Neural cell (in vitro differentiated cells): ENCODE results near the gene PLEKHM3. TPM values are rescaled to one million over a fixed set of nuclear protein-coding genes. Genes with fewer than 3 reads are reported as not detected.

Source experiments
- H2AFZ ChIP-seq: fragments of 200-600, 300-800 bp; sonication (generic), shearing (Covaris generic); 2 replicates; pipeline ENCODE4 v1.6.0; 2014; ENCODE audit warnings: low read depth, mild to moderate bottlenecking, antibody characterized with exemption, low read length, moderate library complexity
- H3F3A ChIP-seq: fragments of 200-600 bp; shearing (Covaris generic); 2 replicates; pipeline ENCODE4 v1.6.1; 2016; ENCODE audit warnings: mild to moderate bottlenecking, moderate library complexity, mixed read lengths, antibody characterized with exemption, low read length; ENCODE audit not compliant: insufficient read depth, poor library complexity, severe bottlenecking
- H3K27ac ChIP-seq: fragments of 200-600, 300-800 bp; sonication (generic), shearing (Covaris generic); 2 replicates; pipeline ENCODE4 v1.5.1; 2014; ENCODE audit warnings: mild to moderate bottlenecking, low read length, moderate library complexity
- H3K27me3 ChIP-seq: fragments of 300-800, 200-600 bp; sonication (generic), shearing (Covaris generic); 2 replicates; pipeline ENCODE4 v1.6.0; 2014; ENCODE audit warnings: mild to moderate bottlenecking, low read depth, low read length, moderate library complexity; ENCODE audit not compliant: insufficient read depth
- H3K36me3 ChIP-seq: fragments of 300-800, 200-600 bp; sonication (generic), shearing (Covaris generic); 2 replicates; pipeline ENCODE4 v1.5.1; 2014; ENCODE audit warnings: mild to moderate bottlenecking, antibody characterized with exemption, low read length, moderate library complexity; ENCODE audit not compliant: insufficient read depth
- H3K4me2 ChIP-seq: fragments of 300-800, 200-600 bp; sonication (generic), shearing (Covaris generic); 2 replicates; pipeline ENCODE4 v1.6.0; 2014; ENCODE audit warnings: mild to moderate bottlenecking, low read length
- H3K4me3 ChIP-seq: fragments of 300-800, 200-600 bp; sonication (generic), shearing (Covaris generic); 2 replicates; pipeline ENCODE4 v1.5.1; 2014; ENCODE audit warnings: mild to moderate bottlenecking, low read length, moderate library complexity
- H3K79me2 ChIP-seq: fragments of 200-600 bp; shearing (Covaris generic); replicated peaks from 2 replicates; pipeline ENCODE4 v1.6.0; 2014; ENCODE audit warnings: mild to moderate bottlenecking, low read length, moderate library complexity; ENCODE audit not compliant: insufficient read depth
- H3K9ac ChIP-seq: fragments of 300-800, 200-600 bp; sonication (generic), shearing (Covaris generic); 2 replicates; pipeline ENCODE4 v1.6.1; 2016; ENCODE audit warnings: mild to moderate bottlenecking, low read length, mixed read lengths
- H3K9me2 ChIP-seq: fragments of 200-600 bp; shearing (Covaris generic); 2 replicates; pipeline ENCODE4 v1.6.1; 2016; ENCODE audit warnings: mild to moderate bottlenecking, low read length, mixed read lengths; ENCODE audit not compliant: insufficient read depth
- H3K9me3 ChIP-seq: fragments of 200-600, 300-800 bp; sonication (generic), shearing (Covaris generic); 2 replicates; pipeline ENCODE4 v1.6.1; 2016; ENCODE audit warnings: mild to moderate bottlenecking, mixed run types, low read length, moderate library complexity, mixed read lengths
- H4K20me1 ChIP-seq: fragments of 200-600 bp; shearing (Covaris generic); 2 replicates; pipeline ENCODE4 v1.6.1; 2016; ENCODE audit warnings: mild to moderate bottlenecking, mixed run types; ENCODE audit not compliant: insufficient read depth
- EP300 ChIP-seq: fragments of 450-650 bp; conservative IDR thresholded peaks from 2 replicates; pipeline ENCODE4 v1.6.1; 2014; ENCODE audit warnings: antibody characterized with exemption, mild to moderate bottlenecking, moderate library complexity; ENCODE audit not compliant: poor library complexity, severe bottlenecking
- EZH2 ChIP-seq: fragments of 200-600, 300-800 bp; shearing (Covaris generic), sonication (generic); IDR thresholded peaks from 2 replicates; pipeline ENCODE4 v1.6.1; 2014; ENCODE audit warnings: antibody characterized with exemption, low read length, borderline replicate concordance, mild to moderate bottlenecking; ENCODE audit not compliant: insufficient read depth, poor library complexity, severe bottlenecking
- MXI1 ChIP-seq: fragments of 450-650 bp; conservative IDR thresholded peaks from 2 replicates; pipeline ENCODE4 v1.6.1; 2014; ENCODE audit warnings: antibody characterized with exemption, mild to moderate bottlenecking; ENCODE audit not compliant: poor library complexity, severe bottlenecking
- POLR2AphosphoS5 ChIP-seq: IDR thresholded peaks from 2 replicates; pipeline ENCODE4 v1.6.1; 2012
- RAD21 ChIP-seq: fragments of 450-650 bp; conservative IDR thresholded peaks from 2 replicates; pipeline ENCODE4 v1.6.1; 2014; ENCODE audit warnings: antibody characterized with exemption, mild to moderate bottlenecking, moderate library complexity
- SMC3 ChIP-seq: fragments of 450-650 bp; conservative IDR thresholded peaks from 2 replicates; pipeline ENCODE4 v1.6.1; 2014; ENCODE audit warnings: antibody characterized with exemption, mild to moderate bottlenecking, moderate library complexity; ENCODE audit not compliant: poor library complexity
- TAF1 ChIP-seq: IDR thresholded peaks from 2 replicates; pipeline ENCODE4 v1.6.1; 2012; ENCODE audit warnings: low read depth
- polyA plus RNA-seq: library from polyadenylated mRNA; depleted of rRNA; stranded (reverse); fragments of >200 nt; gene quantifications from 2 replicates; pipeline ENCODE4 v1.2.3, GENCODE V29; 2014
- TF ChIP-seq, protein P1 (sequence below): IDR thresholded peaks from 2 replicates; pipeline ENCODE4 v1.6.1; 2012; ENCODE audit warnings: borderline replicate concordance
- TF ChIP-seq, protein P2 (sequence below): fragments of 450-650 bp; IDR thresholded peaks from 2 replicates; pipeline ENCODE4 v1.5.1; 2014; ENCODE audit warnings: antibody characterized with exemption, mild to moderate bottlenecking, moderate library complexity; ENCODE audit not compliant: poor library complexity, severe bottlenecking

PLEKHM3 gene
- polyA plus RNA-seq, 1 donor from 2014 or later = 13.4 TPM

DNA sequence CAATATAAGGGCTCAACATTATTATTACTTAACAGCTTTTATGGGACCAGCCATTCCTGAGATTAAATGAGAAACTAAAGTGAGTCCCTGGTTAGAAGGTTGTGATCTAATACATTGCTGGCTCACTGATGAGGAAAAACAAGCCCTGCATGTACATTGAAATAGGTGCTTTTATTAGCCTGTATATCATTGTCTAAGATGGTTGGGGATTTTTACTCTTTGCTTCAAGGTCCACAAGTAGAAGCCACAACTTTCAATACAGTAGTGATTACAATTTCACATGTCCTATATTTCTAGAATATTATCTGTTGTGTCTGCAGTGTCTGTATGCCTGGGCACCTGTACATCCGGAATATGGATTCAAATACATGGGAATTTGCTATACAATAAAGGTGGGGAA, 151.5 kb downstream of the PLEKHM3 start:
- H3K9me2 ChIP-seq = no peaks in the 10 kb centered on the region
- no peak overlapping the region for H3K9ac ChIP-seq
- no peaks in the 10 kb centered on the region for H3K27me3 ChIP-seq
- no peak overlapping the region for H3K4me3 ChIP-seq
- no peaks in the 10 kb centered on the region for H3K36me3 ChIP-seq
- no peak overlapping the region for H2AFZ ChIP-seq
- no peak overlapping the region for H3K27ac ChIP-seq
- no peak overlapping the region for H3K4me2 ChIP-seq
- TF ChIP-seq SMC3 (no peak), EZH2 (no peak), POLR2AphosphoS5 (no peak), RAD21 (no peak), EP300 (no peak), MXI1 (no peak), TAF1 (no peak)
- TF ChIP-seq, protein P1, sequence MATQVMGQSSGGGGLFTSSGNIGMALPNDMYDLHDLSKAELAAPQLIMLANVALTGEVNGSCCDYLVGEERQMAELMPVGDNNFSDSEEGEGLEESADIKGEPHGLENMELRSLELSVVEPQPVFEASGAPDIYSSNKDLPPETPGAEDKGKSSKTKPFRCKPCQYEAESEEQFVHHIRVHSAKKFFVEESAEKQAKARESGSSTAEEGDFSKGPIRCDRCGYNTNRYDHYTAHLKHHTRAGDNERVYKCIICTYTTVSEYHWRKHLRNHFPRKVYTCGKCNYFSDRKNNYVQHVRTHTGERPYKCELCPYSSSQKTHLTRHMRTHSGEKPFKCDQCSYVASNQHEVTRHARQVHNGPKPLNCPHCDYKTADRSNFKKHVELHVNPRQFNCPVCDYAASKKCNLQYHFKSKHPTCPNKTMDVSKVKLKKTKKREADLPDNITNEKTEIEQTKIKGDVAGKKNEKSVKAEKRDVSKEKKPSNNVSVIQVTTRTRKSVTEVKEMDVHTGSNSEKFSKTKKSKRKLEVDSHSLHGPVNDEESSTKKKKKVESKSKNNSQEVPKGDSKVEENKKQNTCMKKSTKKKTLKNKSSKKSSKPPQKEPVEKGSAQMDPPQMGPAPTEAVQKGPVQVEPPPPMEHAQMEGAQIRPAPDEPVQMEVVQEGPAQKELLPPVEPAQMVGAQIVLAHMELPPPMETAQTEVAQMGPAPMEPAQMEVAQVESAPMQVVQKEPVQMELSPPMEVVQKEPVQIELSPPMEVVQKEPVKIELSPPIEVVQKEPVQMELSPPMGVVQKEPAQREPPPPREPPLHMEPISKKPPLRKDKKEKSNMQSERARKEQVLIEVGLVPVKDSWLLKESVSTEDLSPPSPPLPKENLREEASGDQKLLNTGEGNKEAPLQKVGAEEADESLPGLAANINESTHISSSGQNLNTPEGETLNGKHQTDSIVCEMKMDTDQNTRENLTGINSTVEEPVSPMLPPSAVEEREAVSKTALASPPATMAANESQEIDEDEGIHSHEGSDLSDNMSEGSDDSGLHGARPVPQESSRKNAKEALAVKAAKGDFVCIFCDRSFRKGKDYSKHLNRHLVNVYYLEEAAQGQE = no peak
- TF ChIP-seq, protein P2, sequence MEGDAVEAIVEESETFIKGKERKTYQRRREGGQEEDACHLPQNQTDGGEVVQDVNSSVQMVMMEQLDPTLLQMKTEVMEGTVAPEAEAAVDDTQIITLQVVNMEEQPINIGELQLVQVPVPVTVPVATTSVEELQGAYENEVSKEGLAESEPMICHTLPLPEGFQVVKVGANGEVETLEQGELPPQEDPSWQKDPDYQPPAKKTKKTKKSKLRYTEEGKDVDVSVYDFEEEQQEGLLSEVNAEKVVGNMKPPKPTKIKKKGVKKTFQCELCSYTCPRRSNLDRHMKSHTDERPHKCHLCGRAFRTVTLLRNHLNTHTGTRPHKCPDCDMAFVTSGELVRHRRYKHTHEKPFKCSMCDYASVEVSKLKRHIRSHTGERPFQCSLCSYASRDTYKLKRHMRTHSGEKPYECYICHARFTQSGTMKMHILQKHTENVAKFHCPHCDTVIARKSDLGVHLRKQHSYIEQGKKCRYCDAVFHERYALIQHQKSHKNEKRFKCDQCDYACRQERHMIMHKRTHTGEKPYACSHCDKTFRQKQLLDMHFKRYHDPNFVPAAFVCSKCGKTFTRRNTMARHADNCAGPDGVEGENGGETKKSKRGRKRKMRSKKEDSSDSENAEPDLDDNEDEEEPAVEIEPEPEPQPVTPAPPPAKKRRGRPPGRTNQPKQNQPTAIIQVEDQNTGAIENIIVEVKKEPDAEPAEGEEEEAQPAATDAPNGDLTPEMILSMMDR = no peak
- H3K9me3 ChIP-seq = no peaks in the 10 kb centered on the region
- no peaks in the 10 kb centered on the region for H3F3A ChIP-seq
- H4K20me1 ChIP-seq = no peaks in the 10 kb centered on the region
- no peaks in the 10 kb centered on the region for H3K79me2 ChIP-seq

DNA sequence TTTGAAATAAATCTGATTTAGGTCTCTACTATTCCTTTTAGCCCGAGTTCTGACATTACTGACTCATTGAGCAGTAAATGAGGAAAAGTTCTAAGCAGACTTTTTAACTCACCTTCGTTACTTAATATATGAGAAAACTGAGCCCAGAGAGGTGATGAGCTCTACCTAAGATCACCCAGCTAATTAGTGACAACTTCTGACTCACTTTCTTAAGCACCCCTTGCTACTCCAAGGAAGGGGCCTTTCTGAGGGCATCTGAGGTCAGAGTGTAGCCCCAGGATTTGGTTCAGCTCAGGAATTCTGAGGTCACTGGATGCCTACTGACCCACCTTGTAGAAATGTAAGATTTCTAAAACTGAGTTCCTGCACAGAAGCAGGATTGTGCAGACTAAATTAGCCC, 153.4 kb downstream of the PLEKHM3 start:
- no peaks in the 10 kb centered on the region for H4K20me1 ChIP-seq

More for the DNA sequence above, 153.4 kb downstream of the PLEKHM3 start:
- no peak overlapping the region for H3K27ac ChIP-seq
- H3K27me3 ChIP-seq = no peaks in the 10 kb centered on the region
- H3K9me2 ChIP-seq = no peaks in the 10 kb centered on the region
- H3K36me3 ChIP-seq = no peaks in the 10 kb centered on the region
- no peak overlapping the region for H3K9ac ChIP-seq
- H3K79me2 ChIP-seq = no peaks in the 10 kb centered on the region
- no peaks in the 10 kb centered on the region for H3K9me3 ChIP-seq
- H3F3A ChIP-seq = no peaks in the 10 kb centered on the region
- H3K4me3 ChIP-seq = no peak overlapping the region
- TF ChIP-seq, protein P1 = no peak
- H2AFZ ChIP-seq = no peak overlapping the region
- no peak overlapping the region for H3K4me2 ChIP-seq
